BLaER1 (cell line): ENCODE results near the gene SRSF10.

Experiments
- H3K27ac ChIP-seq: shearing (Covaris generic); formaldehyde crosslinking; 2 replicates; pipeline ENCODE4 v1.8.1; 2022
- H3K27me3 ChIP-seq: shearing (Covaris generic); formaldehyde crosslinking; 2 replicates; pipeline ENCODE4 v1.8.1; 2022
- H3K36me3 ChIP-seq: shearing (Covaris generic); formaldehyde crosslinking; 2 replicates; pipeline ENCODE4 v1.8.1; 2022
- H3K4me1 ChIP-seq: shearing (Covaris generic); formaldehyde crosslinking; 2 replicates; pipeline ENCODE4 v1.8.1; 2022
- H3K4me2 ChIP-seq: shearing (Covaris generic); formaldehyde crosslinking; 2 replicates; pipeline ENCODE4 v1.8.1; 2022
- H3K4me3 ChIP-seq: shearing (Covaris generic); formaldehyde crosslinking; 2 replicates; pipeline ENCODE4 v1.8.1; 2022
- H3K9ac ChIP-seq: shearing (Covaris generic); formaldehyde crosslinking; 2 replicates; pipeline ENCODE4 v1.8.1; 2022
- H3K9me3 ChIP-seq: shearing (Covaris generic); formaldehyde crosslinking; 2 replicates; pipeline ENCODE4 v1.8.1; 2022
- H4K20me1 ChIP-seq: shearing (Covaris generic); formaldehyde crosslinking; 2 replicates; pipeline ENCODE4 v1.8.1; 2022
- Cebpa-rat ChIP-seq: shearing (Covaris generic); IDR thresholded peaks from 2 replicates; pipeline ENCODE4 v1.8.1; 2022

SRSF10 gene

GRCh38 chr1:23931491-23931880, 48.6 kb downstream of the SRSF10 start:
- H3K4me3 ChIP-seq = peak overlapping the region; percentile 26; the same call in 1 of the 2 replicates
- H3K4me2 ChIP-seq = peak overlapping the region; percentile 76

GRCh38 chr1:23930861-23931490, 49.2 kb downstream of the SRSF10 start:
- H3K9ac ChIP-seq = peak overlapping the region; percentile 74
- H3K36me3 ChIP-seq = no peaks in the 10 kb centered on the region
- no peaks in the 10 kb centered on the region for H4K20me1 ChIP-seq
- TF ChIP-seq Cebpa-rat = no peak
- peak overlapping the region; percentile 26; the same call in 1 of the 2 replicates for H3K4me3 ChIP-seq
- no peaks in the 10 kb centered on the region for H3K27me3 ChIP-seq
- peak overlapping the region; percentile 89 for H3K27ac ChIP-seq
- H3K4me1 ChIP-seq = peaks cover 62% of the 10 kb centered on the region
- peak overlapping the region; percentile 76 for H3K4me2 ChIP-seq
- no peaks in the 10 kb centered on the region for H3K9me3 ChIP-seq

More at GRCh38 chr1:23931491-23931880, 48.6 kb downstream of the SRSF10 start:
- Histone ChIP-seq H3K4me1 (peaks cover 62% of the 10 kb centered on the region), H3K36me3 (no peaks in the 10 kb centered on the region), H3K9me3 (no peaks in the 10 kb centered on the region), H3K27me3 (no peaks in the 10 kb centered on the region), H3K9ac (peak overlapping the region; percentile 74), H3K27ac (peak overlapping the region; percentile 89), H4K20me1 (no peaks in the 10 kb centered on the region)
- no peak for TF ChIP-seq Cebpa-rat

GRCh38 chr1:23930270-23930669, 49.9 kb downstream of the SRSF10 start:
- peak overlapping the region; percentile 74; the same call in 1 of the 2 replicates for H3K9ac ChIP-seq
- H3K27ac ChIP-seq = peak overlapping the region; percentile 89
- no peak overlapping the region for H3K4me3 ChIP-seq
- peaks cover 62% of the 10 kb centered on the region for H3K4me1 ChIP-seq
- H3K27me3 ChIP-seq = no peaks in the 10 kb centered on the region
- H3K36me3 ChIP-seq = no peaks in the 10 kb centered on the region
- H4K20me1 ChIP-seq = no peaks in the 10 kb centered on the region
- no peak for TF ChIP-seq Cebpa-rat
- no peaks in the 10 kb centered on the region for H3K9me3 ChIP-seq
- H3K4me2 ChIP-seq = peak overlapping the region; percentile 76

- Histone ChIP-seq H3K4me2 (peak overlapping the region; percentile 76), H3K4me3 (no peak overlapping the region), H3K9me3 (no peaks in the 10 kb centered on the region), H3K4me1 (peaks cover 62% of the 10 kb centered on the region), H4K20me1 (no peaks in the 10 kb centered on the region), H3K27ac (no peak overlapping the region), H3K27me3 (no peaks in the 10 kb centered on the region), H3K9ac (no peak overlapping the region), H3K36me3 (no peaks in the 10 kb centered on the region)
- TF ChIP-seq Cebpa-rat = no peak
Measured at GRCh38 chr1:23928789-23929188, 51.3 kb downstream of the SRSF10 start.

DNA sequence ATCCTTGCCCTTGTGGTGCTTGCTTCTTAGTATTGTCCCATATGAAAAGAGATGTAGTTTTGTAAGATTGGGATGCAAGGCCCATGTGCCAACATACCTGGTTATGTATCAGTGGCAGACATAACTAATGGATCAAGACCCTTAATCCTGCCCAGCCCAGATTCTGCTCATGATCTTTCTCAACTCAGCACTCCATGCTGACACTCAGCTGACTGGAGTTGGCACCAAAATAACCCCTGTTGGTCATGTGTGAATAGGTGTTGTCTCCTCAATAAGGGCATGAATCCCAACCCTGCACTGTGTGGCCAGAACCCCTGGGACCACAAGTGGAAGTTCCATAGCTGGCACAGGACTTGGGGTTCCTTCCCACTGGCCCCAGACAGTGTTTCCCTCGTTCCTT, 53.0 kb downstream of the SRSF10 start:
- Histone ChIP-seq H3K4me3 (no peak overlapping the region), H3K27ac (no peak overlapping the region), H3K36me3 (no peaks in the 10 kb centered on the region), H3K9me3 (no peaks in the 10 kb centered on the region), H4K20me1 (no peaks in the 10 kb centered on the region), H3K27me3 (no peaks in the 10 kb centered on the region), H3K9ac (no peak overlapping the region), H3K4me1 (peaks cover 59% of the 10 kb centered on the region), H3K4me2 (no peak overlapping the region)
- TF ChIP-seq Cebpa-rat = no peak

DNA sequence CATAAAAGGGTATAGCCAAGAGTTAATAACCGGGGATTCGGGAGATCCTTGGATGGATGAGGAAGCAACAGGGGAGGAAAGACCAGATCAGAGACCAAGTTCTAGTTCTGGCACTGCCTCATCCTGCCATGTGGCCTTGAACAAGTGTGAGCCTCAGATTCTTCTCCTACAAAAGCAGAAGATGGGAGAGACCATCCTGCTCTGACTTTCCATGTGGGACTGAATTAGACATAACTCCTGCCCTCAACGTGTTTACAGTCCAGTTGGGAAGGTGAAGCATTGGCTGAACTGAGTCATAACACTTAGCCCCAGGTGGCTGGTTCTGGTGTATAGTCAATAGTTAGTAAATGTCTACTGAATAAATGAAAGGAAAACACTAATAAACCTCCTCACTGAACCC, 54.8 kb downstream of the SRSF10 start:
- Histone ChIP-seq H4K20me1 (no peaks in the 10 kb centered on the region), H3K9ac (no peak overlapping the region), H3K36me3 (no peaks in the 10 kb centered on the region), H3K4me2 (no peak overlapping the region), H3K4me1 (peaks cover 59% of the 10 kb centered on the region), H3K27ac (no peak overlapping the region), H3K4me3 (no peak overlapping the region), H3K9me3 (no peaks in the 10 kb centered on the region), H3K27me3 (no peaks in the 10 kb centered on the region)
- TF ChIP-seq Cebpa-rat = no peak

- Histone ChIP-seq H3K9me3 (no peaks in the 10 kb centered on the region), H3K4me2 (no peak overlapping the region), H3K27me3 (no peaks in the 10 kb centered on the region), H3K9ac (no peak overlapping the region), H4K20me1 (no peaks in the 10 kb centered on the region), H3K4me3 (no peak overlapping the region), H3K27ac (no peak overlapping the region), H3K36me3 (no peaks in the 10 kb centered on the region), H3K4me1 (peaks cover 59% of the 10 kb centered on the region)
- no peak for TF ChIP-seq Cebpa-rat
Measured at GRCh38 chr1:23924601-23925000, 55.5 kb downstream of the SRSF10 start.

- H3K27ac ChIP-seq = no peak overlapping the region
- no peak overlapping the region for H3K4me3 ChIP-seq
- H3K9me3 ChIP-seq = no peaks in the 10 kb centered on the region
- no peaks in the 10 kb centered on the region for H4K20me1 ChIP-seq
- H3K4me1 ChIP-seq = peaks cover 59% of the 10 kb centered on the region
- no peaks in the 10 kb centered on the region for H3K27me3 ChIP-seq
- peak overlapping the region; percentile 25 for H3K4me2 ChIP-seq
- TF ChIP-seq Cebpa-rat = no peak
- H3K36me3 ChIP-seq = no peaks in the 10 kb centered on the region
- no peak overlapping the region for H3K9ac ChIP-seq
Measured at GRCh38 chr1:23923592-23924499, 56.3 kb downstream of the SRSF10 start.

DNA sequence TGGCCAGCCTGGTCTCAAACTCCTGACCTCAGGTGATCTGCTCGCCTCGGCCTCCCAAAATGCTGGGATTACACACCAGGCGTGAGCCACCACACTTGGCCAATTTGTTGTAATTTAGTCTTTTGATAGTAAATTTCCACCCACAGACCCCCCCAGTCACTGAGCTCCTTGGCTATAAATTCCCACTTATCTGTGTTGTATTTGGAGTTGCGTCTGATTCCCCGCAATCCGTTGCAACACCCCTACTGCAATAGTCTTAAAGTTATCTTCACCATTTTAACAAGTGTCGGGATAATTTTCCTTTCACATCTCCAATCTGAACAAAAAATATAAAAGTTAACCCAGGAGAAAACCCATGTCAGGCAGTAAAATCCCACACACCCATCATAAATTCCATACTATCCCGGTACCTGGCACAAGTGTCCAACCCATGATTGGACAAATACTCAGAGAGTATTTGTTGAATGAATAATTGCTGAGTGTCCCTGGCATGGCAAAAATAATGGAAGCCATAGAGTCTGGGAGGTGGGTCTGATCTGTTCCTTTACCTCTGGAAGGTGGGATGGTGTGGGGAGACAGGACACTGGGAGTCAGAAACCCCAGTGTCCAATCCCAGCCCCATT, 57.7 kb downstream of the SRSF10 start:
- TF ChIP-seq Cebpa-rat = no peak
- H4K20me1 ChIP-seq = no peaks in the 10 kb centered on the region
- no peak overlapping the region for H3K27ac ChIP-seq
- no peaks in the 10 kb centered on the region for H3K27me3 ChIP-seq
- H3K4me1 ChIP-seq = peaks cover 64% of the 10 kb centered on the region
- no peak overlapping the region for H3K4me3 ChIP-seq
- H3K4me2 ChIP-seq = no peak overlapping the region
- H3K36me3 ChIP-seq = no peaks in the 10 kb centered on the region
- no peak overlapping the region for H3K9ac ChIP-seq
- H3K9me3 ChIP-seq = no peaks in the 10 kb centered on the region
